ENCODE data around the gene ZNF132.

DNA sequence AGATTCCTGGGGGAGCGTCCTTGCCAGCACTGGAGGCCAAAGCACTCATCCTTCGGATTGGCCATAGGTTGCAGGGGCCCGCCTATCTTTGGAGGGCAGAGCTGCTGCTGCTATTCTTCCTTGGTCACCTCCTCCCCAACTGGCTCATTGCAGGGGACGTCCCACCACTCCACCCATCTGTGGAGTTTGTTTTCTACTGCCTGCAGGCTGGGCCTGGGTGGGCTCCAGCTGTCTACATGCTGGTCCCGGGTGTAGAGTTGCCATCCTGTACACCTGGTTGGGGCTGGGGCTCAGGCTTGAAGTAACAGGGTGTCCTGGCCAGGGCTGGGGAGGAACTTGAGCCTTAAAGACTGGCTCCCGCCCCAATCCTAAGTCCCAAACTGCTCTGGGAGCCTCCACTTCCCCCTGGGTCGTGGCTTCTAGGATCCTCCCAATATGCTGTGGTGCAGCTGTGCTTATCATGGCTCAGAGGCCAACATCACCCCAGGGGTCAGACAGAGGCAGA is 42.4 kb downstream of the ZNF132 start:
- TF ChIP-seq CTCF (IDR thresholded peaks at IDR 0.05): no peak
- no peak for TF ChIP-seq EZH2phosphoT487 (IDR thresholded peaks at IDR 0.05)
- no peak for TF ChIP-seq EZH2 (IDR thresholded peaks at IDR 0.05)

Measured in neural progenitor cell (in vitro differentiated cells).